Lower leg skin (tissue), 3 donors: ENCODE measurements around the gene GRAMD4.

Source experiments
- POLR2A ChIP-seq, 2 donors: fragments of 450-650 bp; IDR thresholded peaks; one replicate each; pipeline ENCODE4 v1.6.1; 2016 to 2017; ENCODE audit warnings: antibody characterized with exemption in 2 of 2, mild to moderate bottlenecking in 1 of 2, moderate library complexity in 1 of 2
- TF ChIP-seq, protein P1 (sequence below), 3 donors: fragments of 450-650 bp; IDR thresholded peaks; one replicate each; pipeline ENCODE4 v1.5.1; 2016; ENCODE audit warnings: antibody characterized with exemption in 3 of 3, mild to moderate bottlenecking in 3 of 3, moderate library complexity in 2 of 3

DNA sequence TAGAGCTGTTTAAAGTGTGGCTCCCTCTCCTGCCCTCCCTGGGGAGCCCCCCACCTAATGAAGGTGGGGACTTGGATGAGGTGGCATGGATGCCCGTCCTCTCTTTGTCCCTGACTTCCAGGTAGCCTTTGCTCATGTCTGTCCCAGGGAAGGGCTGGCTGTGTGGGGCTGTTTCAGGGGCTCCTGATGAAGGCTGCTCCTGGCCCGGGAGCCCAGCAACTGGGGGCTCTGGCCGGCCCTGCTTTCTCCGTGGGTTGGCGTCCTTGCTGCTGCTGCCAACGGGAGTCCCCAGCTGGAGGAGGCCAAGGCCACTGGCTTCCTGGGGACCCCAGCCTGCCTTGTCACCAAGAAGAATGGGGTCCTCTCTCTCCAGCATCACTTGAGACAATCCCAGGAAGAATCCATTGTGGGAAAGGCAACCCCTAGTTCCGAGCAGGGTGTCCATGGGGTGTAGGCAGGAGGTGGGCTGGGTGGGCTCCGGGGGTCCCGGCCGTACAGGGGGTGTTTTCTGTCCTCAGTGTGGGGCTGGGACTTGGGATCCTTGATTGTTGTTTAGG, 13.2 kb downstream of the GRAMD4 start:
- TF ChIP-seq, protein P1, sequence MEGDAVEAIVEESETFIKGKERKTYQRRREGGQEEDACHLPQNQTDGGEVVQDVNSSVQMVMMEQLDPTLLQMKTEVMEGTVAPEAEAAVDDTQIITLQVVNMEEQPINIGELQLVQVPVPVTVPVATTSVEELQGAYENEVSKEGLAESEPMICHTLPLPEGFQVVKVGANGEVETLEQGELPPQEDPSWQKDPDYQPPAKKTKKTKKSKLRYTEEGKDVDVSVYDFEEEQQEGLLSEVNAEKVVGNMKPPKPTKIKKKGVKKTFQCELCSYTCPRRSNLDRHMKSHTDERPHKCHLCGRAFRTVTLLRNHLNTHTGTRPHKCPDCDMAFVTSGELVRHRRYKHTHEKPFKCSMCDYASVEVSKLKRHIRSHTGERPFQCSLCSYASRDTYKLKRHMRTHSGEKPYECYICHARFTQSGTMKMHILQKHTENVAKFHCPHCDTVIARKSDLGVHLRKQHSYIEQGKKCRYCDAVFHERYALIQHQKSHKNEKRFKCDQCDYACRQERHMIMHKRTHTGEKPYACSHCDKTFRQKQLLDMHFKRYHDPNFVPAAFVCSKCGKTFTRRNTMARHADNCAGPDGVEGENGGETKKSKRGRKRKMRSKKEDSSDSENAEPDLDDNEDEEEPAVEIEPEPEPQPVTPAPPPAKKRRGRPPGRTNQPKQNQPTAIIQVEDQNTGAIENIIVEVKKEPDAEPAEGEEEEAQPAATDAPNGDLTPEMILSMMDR (IDR thresholded peaks at IDR 0.05) = no peak
- no peak for TF ChIP-seq POLR2A (IDR thresholded peaks at IDR 0.05)
